ENCODE data around the gene SPTBN1.

Gene SPTBN1

GRCh38 chr2:54582987-54583386, 126.9 kb downstream of the SPTBN1 start:
- DNase-seq, result no peak
- H3K27ac ChIP-seq, result no peak overlapping the region
- H3K27me3 ChIP-seq (replicated peaks), result no peaks in the 10 kb centered on the region
- TF ChIP-seq CTCF (IDR thresholded peaks at IDR 0.05; ENCODE audit: low read depth, low read length, missing control alignments), result no peak
- peaks cover 2% of the 10 kb centered on the region for H3K36me3 ChIP-seq (replicated peaks)
- H3K4me3 ChIP-seq (ENCODE audit: low read depth, low read length), result no peak overlapping the region
- in situ Hi-C loops (cut with HindIII; ENCODE audit: low pct_ligation_motif_present, low sequenced_read_pairs), result no loop called here

GRCh38 chr2:54584598-54584997, 128.5 kb downstream of the SPTBN1 start:
- H3K27me3 ChIP-seq (replicated peaks), result no peaks in the 10 kb centered on the region
- DNase-seq, result no peak
- in situ Hi-C loops (cut with HindIII; ENCODE audit: low pct_ligation_motif_present, low sequenced_read_pairs), result no loop called here
- H3K4me3 ChIP-seq (ENCODE audit: low read depth, low read length), result no peak overlapping the region
- no peak for TF ChIP-seq CTCF (IDR thresholded peaks at IDR 0.05; ENCODE audit: low read depth, low read length, missing control alignments)
- H3K36me3 ChIP-seq (replicated peaks), result peaks cover 2% of the 10 kb centered on the region
- no peak overlapping the region for H3K27ac ChIP-seq

- Histone ChIP-seq H3K27me3 (replicated peaks) (no peaks in the 10 kb centered on the region), H3K4me3 (ENCODE audit: low read depth, low read length) (no peak overlapping the region), H3K27ac (peak overlapping the region; percentile 37), H3K36me3 (replicated peaks) (peaks cover 2% of the 10 kb centered on the region)
- no peak for DNase-seq
- TF ChIP-seq CTCF (IDR thresholded peaks at IDR 0.05; ENCODE audit: low read depth, low read length, missing control alignments), result no peak
- in situ Hi-C loops (cut with HindIII; ENCODE audit: low pct_ligation_motif_present, low sequenced_read_pairs), result no loop called here
Observed at GRCh38 chr2:54585136-54585733, 129.1 kb downstream of the SPTBN1 start.

- H3K4me3 ChIP-seq (ENCODE audit: low read depth, low read length), result no peak overlapping the region
- peaks cover 2% of the 10 kb centered on the region for H3K36me3 ChIP-seq (replicated peaks)
- TF ChIP-seq CTCF (IDR thresholded peaks at IDR 0.05; ENCODE audit: low read depth, low read length, missing control alignments), result no peak
- peak overlapping the region; percentile 37 for H3K27ac ChIP-seq
- no peak for DNase-seq
- no peaks in the 10 kb centered on the region for H3K27me3 ChIP-seq (replicated peaks)
- in situ Hi-C loops (cut with HindIII; ENCODE audit: low pct_ligation_motif_present, low sequenced_read_pairs), result no loop called here
Observed at GRCh38 chr2:54586062-54586461, 129.9 kb downstream of the SPTBN1 start.

- in situ Hi-C loops (cut with HindIII; ENCODE audit: low pct_ligation_motif_present, low sequenced_read_pairs), result no loop called here
- H3K36me3 ChIP-seq (replicated peaks), result peaks cover 2% of the 10 kb centered on the region
- no peak for TF ChIP-seq CTCF (IDR thresholded peaks at IDR 0.05; ENCODE audit: low read depth, low read length, missing control alignments)
- no peaks in the 10 kb centered on the region for H3K27me3 ChIP-seq (replicated peaks)
- no peak overlapping the region for H3K4me3 ChIP-seq (ENCODE audit: low read depth, low read length)
- no peak for DNase-seq
- H3K27ac ChIP-seq, result peak overlapping the region; percentile 37
Observed at GRCh38 chr2:54586494-54586893, 130.4 kb downstream of the SPTBN1 start.
